NCI-H82 (cell line): ENCODE results near the gene IKBKE.

Source experiments
- DNase-seq: peaks from one replicate; lab custom pipeline; 2025; lab: John Stamatoyannopoulos, UW

Gene IKBKE

DNA sequence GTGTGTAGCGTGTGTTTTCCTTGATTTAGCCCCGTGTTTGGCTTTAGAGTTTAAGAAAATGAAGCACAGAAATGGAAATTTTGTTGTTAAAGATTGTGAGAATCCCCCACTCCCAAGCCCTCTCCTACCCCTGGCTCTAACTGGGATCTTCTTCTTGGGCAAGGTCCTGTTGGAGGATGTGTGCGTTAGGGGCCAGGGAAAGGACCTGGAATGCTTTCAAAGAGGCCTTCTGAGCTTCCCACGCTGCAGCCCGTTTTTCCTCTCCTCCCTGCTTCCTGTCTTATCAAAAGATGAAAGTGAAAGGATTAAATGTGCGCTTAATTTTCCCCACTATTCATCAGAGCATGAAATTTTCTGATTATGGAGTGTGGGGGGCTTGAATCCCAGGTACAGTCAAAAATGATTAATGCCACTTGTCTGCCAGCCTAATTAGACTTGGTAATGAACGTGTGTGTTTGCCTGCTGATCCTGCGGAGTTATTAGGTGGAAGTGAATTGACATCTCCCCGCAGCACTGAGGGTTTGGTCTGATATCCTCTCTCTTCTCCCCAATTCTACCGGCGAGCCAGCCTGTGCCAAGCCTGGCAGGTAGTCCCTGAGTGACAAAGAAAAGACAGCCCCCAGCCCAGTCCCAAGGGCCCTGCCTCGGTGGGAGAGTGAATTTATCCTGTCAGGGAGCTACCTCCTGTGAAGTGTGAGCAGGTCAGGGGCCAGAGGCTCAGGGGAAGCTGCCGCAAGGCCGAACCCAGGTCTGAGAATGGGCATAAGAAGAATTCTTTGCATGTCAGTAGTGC, 42.0 kb downstream of the IKBKE start:
- no peak for DNase-seq

GRCh38 chr1:206512851-206513180, 42.5 kb downstream of the IKBKE start:
- DNase-seq = no peak

DNA sequence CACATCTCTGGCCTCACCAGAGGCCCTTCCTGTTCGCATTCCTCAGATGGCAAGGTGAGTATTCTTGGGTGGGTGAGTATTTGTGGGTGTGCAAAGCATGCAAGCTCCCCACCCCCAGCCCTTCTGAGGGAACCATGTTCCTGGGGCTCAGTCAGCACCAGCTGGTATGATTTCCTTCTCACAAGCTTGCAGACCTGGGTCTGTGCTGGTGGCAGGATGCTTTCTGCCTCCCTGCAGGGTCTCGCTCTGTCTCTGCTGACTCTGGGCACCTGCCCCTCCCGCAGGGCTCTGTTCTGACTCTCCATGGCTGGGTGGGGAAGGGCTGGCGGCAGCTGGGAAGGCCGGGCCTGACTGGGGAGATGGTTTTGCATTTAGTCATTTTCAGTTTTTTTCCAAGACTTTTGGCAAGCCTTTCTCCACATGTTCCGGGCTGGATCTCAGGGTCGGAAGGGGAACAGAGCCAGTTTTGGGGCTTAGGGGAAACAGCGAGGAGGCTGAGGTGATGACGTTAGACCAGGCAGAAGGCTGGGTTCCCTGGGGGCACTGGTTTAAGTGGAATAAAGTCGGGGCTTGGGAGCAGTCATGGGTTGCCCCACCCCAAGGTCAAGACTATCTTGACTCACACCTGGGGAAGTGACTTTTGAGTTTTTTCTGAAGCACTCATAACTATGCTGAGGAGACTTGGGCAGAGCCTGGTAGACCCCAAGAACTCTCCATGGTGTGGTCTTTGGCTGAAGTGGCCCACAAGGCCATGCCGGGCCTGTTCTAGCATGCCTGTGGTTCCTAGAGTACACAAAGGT, 43.2 kb downstream of the IKBKE start:
- no peak for DNase-seq

- no peak for DNase-seq
Observed at GRCh38 chr1:206514813-206515387, 44.6 kb downstream of the IKBKE start.

DNA sequence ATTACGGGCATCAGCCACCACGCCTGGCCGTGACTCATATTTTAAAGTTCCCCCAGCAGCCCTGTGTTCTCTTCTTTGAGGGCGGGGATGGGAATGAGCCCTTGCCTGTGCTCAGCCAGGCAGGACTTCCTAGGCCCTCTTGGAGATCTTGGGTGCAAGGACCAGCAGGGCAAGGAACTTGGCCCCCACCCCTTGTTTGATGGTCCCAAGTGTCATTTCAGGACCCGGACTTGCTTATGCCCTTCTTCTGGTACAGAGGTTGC, 46.4 kb downstream of the IKBKE start:
- DNase-seq = no peak

DNA sequence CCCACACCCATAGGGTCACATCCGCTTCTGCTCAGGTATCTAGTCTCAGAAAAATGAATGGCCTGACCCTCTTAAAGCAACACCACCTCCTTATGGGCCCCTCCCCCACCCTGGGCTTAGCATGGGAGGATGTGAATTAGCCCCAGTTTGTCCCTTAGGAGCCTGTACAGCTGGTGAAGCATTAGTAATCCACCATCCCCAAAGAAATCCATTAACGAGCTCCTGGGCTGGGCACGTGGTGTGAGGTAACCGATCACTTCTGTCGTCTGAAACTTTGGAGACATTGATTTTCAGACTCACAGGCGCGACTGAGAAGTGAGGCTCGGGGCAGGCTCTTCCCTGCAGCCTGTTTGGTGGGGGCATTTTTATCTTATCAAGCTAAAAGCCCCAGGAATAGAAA, 47.5 kb downstream of the IKBKE start:
- peak; percentile 99 for DNase-seq

DNA sequence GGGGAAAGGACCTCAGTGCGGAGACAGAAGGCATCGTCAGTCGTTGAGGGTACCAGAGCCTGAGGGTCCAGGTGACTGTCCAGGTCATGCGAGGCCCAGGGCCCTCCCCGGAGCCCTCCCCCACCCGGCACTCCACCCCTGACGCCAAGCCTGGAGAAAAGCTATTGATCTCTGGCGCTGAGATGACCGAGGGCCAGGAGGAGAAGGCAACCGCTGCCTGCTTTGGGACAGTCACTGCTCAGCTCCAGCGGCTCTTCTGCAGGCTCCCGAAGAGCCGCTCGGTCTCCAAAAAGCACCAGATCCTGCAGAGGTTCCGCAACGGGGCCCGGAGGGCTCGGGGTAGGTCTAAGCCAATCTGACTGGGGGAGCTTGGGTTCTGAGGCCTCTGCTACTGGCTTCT, 47.9 kb downstream of the IKBKE start:
- DNase-seq = no peak

DNA sequence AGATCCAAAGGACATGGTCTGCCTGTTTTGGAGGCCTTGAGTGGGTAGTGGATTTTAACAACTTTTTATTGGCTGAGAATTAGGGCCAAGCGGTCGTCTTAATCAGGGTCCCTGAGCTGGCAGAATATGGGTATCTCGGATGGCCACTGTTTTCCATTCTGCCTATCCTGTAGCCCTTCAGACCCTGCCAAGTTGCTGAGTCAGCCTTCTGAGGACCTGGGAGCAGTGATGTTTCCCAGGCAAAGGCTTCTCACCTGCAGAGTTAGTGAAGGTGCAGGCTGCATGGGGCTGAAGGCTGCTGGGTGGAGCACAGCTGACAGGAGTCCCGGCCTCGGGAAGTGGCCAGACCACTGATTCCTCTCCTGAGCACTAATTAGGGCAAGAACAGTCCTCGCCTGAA, 48.5 kb downstream of the IKBKE start:
- DNase-seq = peak; percentile 39

- no peak for DNase-seq
Observed at GRCh38 chr1:206521127-206521526, 50.9 kb downstream of the IKBKE start.

GRCh38 chr1:206521694-206522402, 51.6 kb downstream of the IKBKE start:
- DNase-seq = no peak

GRCh38 chr1:206524739-206525364, 54.6 kb downstream of the IKBKE start:
- DNase-seq = no peak

DNA sequence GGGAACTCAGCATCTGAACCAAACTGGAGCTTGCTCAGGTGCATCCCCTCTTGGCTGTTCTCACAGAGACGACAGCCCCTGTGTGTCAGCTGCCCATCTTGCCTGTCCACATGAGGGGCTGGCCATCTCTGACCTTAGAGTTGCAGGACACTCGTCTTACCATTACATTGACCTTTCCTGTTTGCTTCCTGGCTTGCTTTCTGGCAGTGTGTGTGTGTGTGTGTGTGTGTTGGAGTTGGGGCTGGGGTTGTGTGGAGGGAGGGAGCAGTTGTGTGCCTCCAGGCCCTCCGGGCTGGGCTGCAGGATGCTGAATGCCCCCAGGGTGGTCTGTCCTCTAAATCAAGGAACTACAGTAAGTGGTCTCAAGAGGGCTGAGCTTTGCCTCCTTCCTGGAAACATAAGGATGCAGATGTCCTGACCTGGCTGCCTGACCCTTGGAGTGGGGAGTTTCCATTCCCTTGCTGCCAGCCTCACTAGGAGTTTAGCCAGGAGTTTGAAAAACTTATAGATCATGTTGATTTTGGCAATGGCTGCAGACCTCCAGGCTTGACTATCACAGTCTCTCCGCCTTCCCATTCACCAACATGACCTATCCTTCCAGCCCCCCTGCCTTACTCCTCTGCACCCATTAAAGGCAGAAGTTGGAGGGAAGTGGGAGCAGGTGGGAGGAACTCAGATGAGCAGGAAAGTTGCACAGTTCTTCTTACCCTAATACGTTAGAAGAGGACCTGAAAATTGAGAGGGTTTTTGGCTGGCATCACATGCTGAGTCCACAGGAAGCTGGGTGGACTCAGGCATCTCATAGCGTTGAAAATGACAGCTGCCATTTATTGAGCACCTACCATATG, 56.0 kb downstream of the IKBKE start:
- DNase-seq = no peak

DNA sequence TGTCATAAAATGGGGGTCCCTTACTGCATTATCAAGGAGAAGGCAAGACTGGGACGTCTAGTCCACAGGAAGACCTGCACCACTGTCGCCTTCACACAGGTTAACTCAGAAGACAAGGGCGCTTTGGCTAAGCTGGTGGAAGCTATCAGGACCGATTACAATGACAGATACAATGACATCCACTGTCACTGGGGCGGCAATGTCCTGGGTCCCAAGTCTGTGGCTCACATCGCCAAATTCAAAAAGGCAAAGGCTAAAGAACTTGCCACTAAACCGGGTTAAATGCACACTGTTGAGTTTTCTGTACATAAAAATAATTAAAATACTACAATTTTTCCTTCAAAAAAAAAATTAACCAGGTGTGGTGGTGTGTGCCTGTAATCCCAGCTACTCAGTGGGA, 59.1 kb downstream of the IKBKE start:
- DNase-seq = no peak

DNA sequence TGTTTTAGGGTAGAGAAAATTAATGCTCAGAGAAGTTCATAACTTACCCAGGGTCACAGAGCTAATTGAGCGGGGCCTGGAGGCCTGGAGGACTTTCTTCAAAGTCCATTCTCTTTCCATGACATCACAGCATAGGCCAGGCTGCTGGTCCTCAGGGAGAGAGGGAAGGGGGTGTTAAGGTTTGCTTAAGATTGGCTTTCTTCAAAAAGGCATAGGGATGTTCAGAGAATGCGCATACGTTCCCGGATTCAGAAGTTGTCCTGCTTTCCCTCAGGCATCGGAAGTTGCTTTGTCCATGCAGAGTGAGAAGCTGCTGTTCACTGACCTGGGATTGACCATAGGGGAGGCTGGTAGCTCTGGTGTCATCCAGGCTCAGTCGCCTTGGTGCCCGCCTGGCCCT, 62.1 kb downstream of the IKBKE start:
- DNase-seq = no peak

GRCh38 chr1:206534552-206534951, 64.3 kb downstream of the IKBKE start:
- no peak for DNase-seq

DNA sequence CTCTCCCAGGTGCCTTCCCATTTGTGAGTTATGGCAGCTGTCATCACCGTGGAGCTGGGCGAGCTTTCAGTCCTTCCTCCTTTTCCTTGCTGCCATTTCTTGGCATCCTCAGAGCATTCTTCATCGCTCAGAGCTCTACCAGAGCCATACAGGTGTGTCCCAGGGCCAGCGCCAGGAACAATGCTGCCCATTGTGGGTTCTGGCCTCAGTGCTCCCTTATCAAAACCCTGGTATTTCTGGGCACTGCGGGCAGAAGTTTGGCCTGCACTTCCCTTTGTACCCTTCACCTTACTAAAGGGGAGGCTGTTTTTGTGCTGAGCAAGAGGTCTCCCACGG, 65.5 kb downstream of the IKBKE start:
- no peak for DNase-seq

GRCh38 chr1:206537141-206537540, 66.9 kb downstream of the IKBKE start:
- DNase-seq = no peak

GRCh38 chr1:206538086-206538770, 68.0 kb downstream of the IKBKE start:
- no peak for DNase-seq

DNA sequence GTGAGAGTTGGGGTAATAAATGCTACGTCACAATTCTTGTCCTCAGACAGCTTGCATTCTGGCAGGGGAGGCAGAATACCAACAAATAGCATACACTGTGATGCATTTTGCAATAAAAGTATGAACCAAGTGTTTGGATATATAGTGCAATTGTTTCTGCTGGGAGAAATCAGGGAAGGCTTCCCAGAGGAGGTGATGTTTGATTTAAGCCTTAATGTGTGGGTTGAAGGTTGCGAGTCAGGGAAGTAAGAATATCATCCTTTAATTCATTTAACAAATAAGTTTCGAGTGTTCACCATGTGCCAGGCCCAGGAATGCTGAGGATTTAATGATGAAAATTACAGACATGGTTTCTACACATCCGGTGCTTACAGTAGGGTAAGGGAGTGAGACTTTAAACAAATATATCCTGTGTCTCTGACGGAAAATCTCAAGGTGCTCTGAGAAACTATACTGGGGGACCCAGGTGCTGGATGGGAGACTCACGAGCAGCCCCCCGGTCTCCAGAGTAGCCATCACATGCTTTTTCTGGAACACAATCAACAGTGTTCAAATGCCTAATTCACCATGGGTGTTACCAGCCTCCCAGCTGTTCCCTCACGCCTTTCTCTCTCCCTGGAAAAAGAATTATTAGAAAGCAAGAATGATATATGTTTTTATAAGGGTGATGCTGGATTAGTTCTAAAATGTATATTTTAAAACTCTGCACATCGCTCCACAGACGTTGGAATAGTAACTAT, 68.8 kb downstream of the IKBKE start:
- DNase-seq = no peak

DNA sequence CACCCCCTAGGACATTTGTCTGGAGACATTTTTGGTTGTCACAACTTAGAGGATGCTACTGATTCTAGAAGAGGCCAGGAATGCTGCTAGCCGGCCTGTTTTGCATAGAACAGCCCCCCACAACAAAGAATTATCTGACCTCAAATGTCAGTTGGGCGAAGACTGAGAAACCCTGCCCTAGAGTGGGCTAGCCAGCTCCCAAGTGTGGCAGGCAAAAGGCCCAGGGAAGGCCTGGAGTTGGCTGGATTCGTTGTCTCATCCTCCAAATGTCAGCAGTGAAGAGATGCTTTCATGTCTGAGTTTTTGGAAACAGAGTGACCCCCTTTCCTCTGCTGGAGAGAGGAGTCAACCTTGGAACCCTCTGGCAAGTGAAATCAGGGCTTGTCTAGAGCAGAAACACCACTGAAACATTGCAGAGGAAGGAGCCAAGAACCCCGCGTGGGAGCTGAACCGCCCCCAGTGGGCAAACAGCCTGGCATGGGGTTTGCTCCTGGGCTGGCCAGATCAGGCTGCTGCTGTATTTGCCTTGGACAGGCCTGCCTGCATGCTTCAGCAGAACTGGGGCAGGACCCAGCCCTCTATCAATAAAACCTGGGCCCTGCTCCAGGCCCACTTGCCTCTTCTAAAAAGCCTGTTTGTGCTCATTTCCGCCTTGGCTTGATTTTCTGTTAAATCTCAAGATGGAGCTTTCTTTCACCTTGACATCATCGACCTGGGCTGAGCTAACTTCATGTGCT, 69.9 kb downstream of the IKBKE start:
- no peak for DNase-seq
